NOMO-1 treated with DMSO at 0.1 percent for 48 hours (cell line): Measurements from ENCODE around the gene SLC12A9.

Source experiments
- DNase-seq: peaks from one replicate; lab custom pipeline; 2025; ENCODE audit not compliant: unreplicated experiment; lab: John Stamatoyannopoulos, UW

Gene SLC12A9

GRCh38 chr7:100882201-100882600 is 29.7 kb downstream of the SLC12A9 start:
- DNase-seq: no peak

- DNase-seq: no peak
Measured at GRCh38 chr7:100882785-100883526, 30.4 kb downstream of the SLC12A9 start.

- DNase-seq: peak; percentile 69
Measured at GRCh38 chr7:100884736-100885439, 32.4 kb downstream of the SLC12A9 start.

- DNase-seq: no peak
Measured at GRCh38 chr7:100885440-100886141, 33.1 kb downstream of the SLC12A9 start.

- no peak for DNase-seq
Measured at GRCh38 chr7:100886142-100886935, 33.8 kb downstream of the SLC12A9 start.

- DNase-seq: peak; percentile 61
Measured at GRCh38 chr7:100886936-100887515, 34.5 kb downstream of the SLC12A9 start.

- peak; percentile 97 for DNase-seq
Measured at GRCh38 chr7:100887516-100888290, 35.2 kb downstream of the SLC12A9 start.

GRCh38 chr7:100888291-100888987 is 35.9 kb downstream of the SLC12A9 start:
- no peak for DNase-seq

GRCh38 chr7:100888988-100889750 is 36.7 kb downstream of the SLC12A9 start, which contains the start of gene UFSP1:
UFSP1 (minus strand) TSS chr7:100889715; CDS start chr7:100889271, 444 bp downstream.
- no peak for DNase-seq

GRCh38 chr7:100890653-100891567 is 38.4 kb downstream of the SLC12A9 start:
- DNase-seq: no peak

- DNase-seq: no peak
Measured at GRCh38 chr7:100891568-100892247, 39.2 kb downstream of the SLC12A9 start.

GRCh38 chr7:100892364-100893317 is 40.1 kb downstream of the SLC12A9 start:
- DNase-seq: no peak

- no peak for DNase-seq
Measured at GRCh38 chr7:100893318-100893895, 40.9 kb downstream of the SLC12A9 start.

- DNase-seq: no peak
Measured at GRCh38 chr7:100893910-100894721, 41.6 kb downstream of the SLC12A9 start.
